HG03196 (cell line): ENCODE results near the gene ZNF175.

Experiments
- ATAC-seq: cut with Tn5 transposase; IDR thresholded peaks from one replicate; pipeline ENCODE4 v1.9.1; 2021; ENCODE audit not compliant: unreplicated experiment

Gene ZNF175

DNA sequence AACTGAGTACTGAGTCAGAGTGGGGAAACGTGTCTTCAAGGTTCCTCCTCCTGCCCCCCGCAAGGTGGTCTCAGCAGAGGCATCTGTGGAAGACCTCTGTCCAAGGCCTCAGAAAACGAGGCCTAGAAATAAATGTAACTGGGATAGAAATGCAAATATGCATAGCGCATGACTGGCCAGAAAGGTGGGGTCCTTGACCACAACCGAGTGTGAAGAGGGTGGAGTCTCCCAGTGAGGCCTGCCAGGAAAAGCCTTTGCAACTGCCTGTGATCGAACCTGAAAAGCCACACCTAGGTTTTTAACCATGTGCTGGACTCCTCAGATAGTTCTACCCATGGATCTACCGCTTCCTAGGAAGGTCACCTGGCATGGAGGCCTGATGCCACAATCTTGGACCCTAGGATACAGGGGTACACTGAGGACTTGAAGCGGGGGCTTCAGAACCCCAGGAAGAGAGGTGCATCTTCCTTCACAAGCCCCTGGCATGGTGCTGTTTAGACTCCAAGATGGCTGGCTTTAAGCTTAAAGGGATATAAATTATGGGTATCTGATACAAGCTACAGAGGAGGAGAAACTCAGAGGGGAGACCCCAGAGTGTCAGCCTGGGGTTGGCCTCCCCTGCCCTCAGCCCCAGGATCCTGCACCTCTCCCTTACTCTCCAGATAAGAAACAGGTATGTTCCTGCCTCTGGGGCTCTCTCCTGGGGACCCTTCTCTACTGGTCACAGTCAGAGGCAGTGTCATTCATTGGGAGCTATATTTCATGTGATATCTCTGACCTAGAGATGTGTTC lies 21.4 kb upstream of the ZNF175 start:
- no peak for ATAC-seq

GRCh38 chr19:51550848-51551672 lies 20.0 kb upstream of the ZNF175 start:
- no peak for ATAC-seq

DNA sequence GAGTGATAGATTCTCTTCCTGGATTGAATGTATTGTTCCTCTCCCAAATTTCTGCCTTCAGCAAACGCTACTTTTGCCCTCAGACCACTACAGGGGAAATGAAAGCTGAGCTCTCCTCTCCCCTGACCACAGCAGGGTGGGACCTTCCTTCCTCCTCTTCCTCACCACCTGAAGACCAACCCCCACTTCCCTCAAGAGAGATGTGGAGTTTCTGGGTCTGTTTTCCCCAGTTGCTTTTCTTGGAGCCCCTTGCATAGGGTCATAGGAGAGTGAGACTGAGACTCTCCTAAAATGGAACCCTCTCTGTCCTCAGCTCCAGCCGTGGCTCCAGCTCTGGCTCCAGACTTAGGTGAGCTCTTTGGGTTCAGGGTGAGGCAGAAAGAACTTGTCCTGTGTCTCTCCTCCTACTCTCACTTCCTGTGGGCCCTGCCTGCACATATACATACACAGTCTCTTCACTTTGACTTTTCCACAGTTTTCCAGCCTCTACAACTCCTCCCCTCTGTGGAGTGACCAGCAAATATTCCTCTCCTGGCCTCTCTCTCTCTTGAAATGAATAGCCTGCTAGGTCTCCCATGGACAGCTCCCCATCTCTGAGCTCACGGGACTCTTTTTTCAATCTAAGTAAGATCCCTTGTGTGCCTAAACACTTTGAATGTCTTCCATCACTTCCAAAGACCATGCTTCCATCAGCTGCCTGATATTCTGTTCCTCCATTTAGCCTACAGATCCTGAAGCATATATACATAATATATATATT lies 19.2 kb upstream of the ZNF175 start:
- no peak for ATAC-seq

GRCh38 chr19:51552608-51552995 lies 18.5 kb upstream of the ZNF175 start:
- ATAC-seq = no peak

- no peak for ATAC-seq
Observed at GRCh38 chr19:51552996-51553725, 17.9 kb upstream of the ZNF175 start.

GRCh38 chr19:51559240-51559639 lies 11.8 kb upstream of the ZNF175 start:
- no peak for ATAC-seq

- no peak for ATAC-seq
Observed at GRCh38 chr19:51560339-51560738, 10.7 kb upstream of the ZNF175 start.

- ATAC-seq = no peak
Observed at GRCh38 chr19:51564791-51565190, 6.3 kb upstream of the ZNF175 start.

DNA sequence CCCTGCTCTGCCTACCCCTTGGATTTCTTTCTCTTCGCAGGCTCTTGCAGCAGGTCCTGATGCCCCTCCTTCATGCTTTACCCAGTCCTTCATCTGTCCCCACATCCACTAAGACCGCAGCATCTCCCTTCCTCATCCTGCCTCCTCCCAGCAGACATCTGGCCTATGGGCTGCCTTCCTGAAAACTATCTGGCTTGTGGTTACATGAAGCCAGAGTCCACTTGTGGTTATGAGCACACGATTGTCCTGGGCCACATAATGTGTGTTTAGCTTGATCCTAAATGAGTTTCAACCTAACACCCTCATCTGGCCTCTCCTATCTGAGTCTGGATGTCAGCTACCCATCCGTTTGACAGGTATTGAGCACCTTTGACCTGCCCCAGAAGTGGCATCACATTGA lies 5.5 kb upstream of the ZNF175 start:
- ATAC-seq = no peak

DNA sequence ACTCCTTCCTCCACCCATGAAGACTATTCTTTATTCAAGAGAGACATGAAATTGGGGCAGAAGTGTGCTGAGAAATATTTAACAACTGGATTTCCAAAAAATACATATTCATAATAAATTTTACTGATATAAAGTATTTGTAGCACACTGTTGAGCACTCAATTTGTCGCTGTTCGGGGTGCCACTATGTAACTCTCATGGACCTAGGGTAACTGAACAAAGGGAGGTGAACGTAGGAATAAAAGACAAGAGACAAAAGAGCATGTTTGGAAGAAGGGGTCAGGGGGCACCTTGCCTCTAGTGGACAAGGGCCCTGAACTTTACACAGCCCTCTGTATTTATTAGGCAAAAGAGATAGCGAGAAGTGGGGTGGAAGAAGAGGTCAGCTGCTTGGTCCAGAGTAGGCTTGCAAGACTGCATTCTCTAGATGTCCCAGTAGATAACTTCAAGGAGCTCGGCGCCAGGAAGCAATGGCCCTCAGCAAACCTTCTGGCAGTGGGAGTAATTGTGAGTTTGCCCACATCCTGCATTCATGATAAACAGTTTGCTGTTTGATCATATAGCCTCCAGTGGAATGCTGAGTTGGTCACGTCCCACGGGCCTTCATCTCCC lies 4.5 kb upstream of the ZNF175 start:
- no peak for ATAC-seq

GRCh38 chr19:51567583-51567982 lies 3.5 kb upstream of the ZNF175 start:
- ATAC-seq = no peak

DNA sequence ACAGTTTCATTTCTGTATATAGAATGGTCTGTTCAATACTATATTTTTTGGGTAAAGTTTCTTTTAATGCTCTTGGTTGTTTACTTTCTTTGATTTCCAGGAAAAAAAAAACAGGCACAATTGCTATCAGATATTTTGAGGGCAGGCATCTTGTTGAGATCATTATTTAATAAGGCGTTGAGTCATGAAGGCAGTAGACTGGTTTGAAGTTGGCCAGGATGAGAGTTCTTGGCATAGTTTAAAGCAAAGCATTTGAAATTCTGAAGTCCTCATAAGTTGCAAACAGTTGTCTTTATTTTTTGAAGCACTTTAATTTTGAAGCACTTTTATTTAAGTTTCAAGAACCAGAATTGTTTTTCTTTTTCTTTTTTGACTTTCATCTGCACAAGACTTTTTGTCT lies 2.6 kb upstream of the ZNF175 start:
- no peak for ATAC-seq

GRCh38 chr19:51571599-51571998 lies 516 bp downstream of the ZNF175 start:
- no peak for ATAC-seq

GRCh38 chr19:51572410-51572809 lies 1.3 kb downstream of the ZNF175 start:
- ATAC-seq = no peak

- no peak for ATAC-seq
Observed at GRCh38 chr19:51572908-51573307, 1.8 kb downstream of the ZNF175 start.

GRCh38 chr19:51573331-51573730 lies 2.2 kb downstream of the ZNF175 start:
- no peak for ATAC-seq

GRCh38 chr19:51576850-51577249 lies 5.8 kb downstream of the ZNF175 start:
- ATAC-seq = no peak

- ATAC-seq = no peak
Observed at GRCh38 chr19:51586103-51586728, 15.1 kb downstream of the ZNF175 start.

DNA sequence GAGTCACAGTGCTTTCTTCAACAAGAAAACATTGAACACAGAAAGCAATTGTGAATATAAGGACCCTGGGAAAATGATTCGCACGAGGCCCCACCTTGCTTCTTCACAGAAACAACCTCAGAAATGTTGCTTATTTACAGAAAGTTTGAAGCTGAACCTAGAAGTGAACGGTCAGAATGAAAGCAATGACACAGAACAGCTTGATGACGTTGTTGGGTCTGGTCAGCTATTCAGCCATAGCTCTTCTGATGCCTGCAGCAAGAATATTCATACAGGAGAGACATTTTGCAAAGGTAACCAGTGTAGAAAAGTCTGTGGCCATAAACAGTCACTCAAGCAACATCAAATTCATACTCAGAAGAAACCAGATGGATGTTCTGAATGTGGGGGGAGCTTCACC lies 15.7 kb downstream of the ZNF175 start:
- no peak for ATAC-seq
